Measurements from ENCODE around the gene MTHFD1L. TPM values are rescaled to one million over a fixed set of nuclear protein-coding genes. Genes with fewer than 3 reads are reported as not detected.

Gene MTHFD1L
- total RNA-seq, 6 experiments from 2014 or later, result 67.5 to 88.7 (median 80.9) TPM

- Mint-ChIP-seq H3K9me3 (no peaks in the 10 kb centered on the region), H3K27ac (no peak overlapping the region), H3K36me3 (ENCODE audit: low read depth) (peaks cover 17% of the 10 kb centered on the region), H3K27me3 (ENCODE audit: insufficient read depth) (peaks cover 4% of the 10 kb centered on the region), H3K4me1 (ENCODE audit: low read depth) (peaks cover 39% of the 10 kb centered on the region), H3K4me3 (no peak overlapping the region)
- no peak for TF ChIP-seq CTCF (IDR thresholded peaks at IDR 0.05)
- no peak for DNase-seq
Observed at GRCh38 chr6:150863213-150863928, 2.1 kb upstream of the MTHFD1L start.

- peak overlapping the region; percentile 99 for H3K27ac Mint-ChIP-seq
- H3K27me3 Mint-ChIP-seq (ENCODE audit: insufficient read depth), result peaks cover 7% of the 10 kb centered on the region
- peaks cover 39% of the 10 kb centered on the region for H3K4me1 Mint-ChIP-seq (ENCODE audit: low read depth)
- peak overlapping the region; percentile 92 for H3K4me3 Mint-ChIP-seq
- peaks cover 22% of the 10 kb centered on the region for H3K36me3 Mint-ChIP-seq (ENCODE audit: low read depth)
- H3K9me3 Mint-ChIP-seq, result no peaks in the 10 kb centered on the region
- no peak for DNase-seq
- no peak for TF ChIP-seq CTCF (IDR thresholded peaks at IDR 0.05)
Observed at GRCh38 chr6:150865043-150865405, 478 bp upstream of the MTHFD1L start.

- Mint-ChIP-seq H3K4me1 (ENCODE audit: low read depth) (peaks cover 43% of the 10 kb centered on the region), H3K27ac (peak overlapping the region; percentile 99), H3K4me3 (peak overlapping the region; percentile 99), H3K36me3 (ENCODE audit: low read depth) (peaks cover 24% of the 10 kb centered on the region), H3K27me3 (ENCODE audit: insufficient read depth) (peaks cover 7% of the 10 kb centered on the region), H3K9me3 (no peaks in the 10 kb centered on the region)
- peak; percentile 71 for DNase-seq
- TF ChIP-seq CTCF (IDR thresholded peaks at IDR 0.05), result no peak
Observed at GRCh38 chr6:150866147-150866990, 867 bp downstream of the MTHFD1L start.

GRCh38 chr6:150866991-150867501 is 1.5 kb downstream of the MTHFD1L start:
- Mint-ChIP-seq H3K36me3 (ENCODE audit: low read depth) (peaks cover 25% of the 10 kb centered on the region), H3K27me3 (ENCODE audit: insufficient read depth) (peaks cover 7% of the 10 kb centered on the region), H3K9me3 (no peaks in the 10 kb centered on the region), H3K27ac (peak overlapping the region; percentile 99), H3K4me3 (peak overlapping the region; percentile 99), H3K4me1 (ENCODE audit: low read depth) (peaks cover 39% of the 10 kb centered on the region)
- no peak for TF ChIP-seq CTCF (IDR thresholded peaks at IDR 0.05)
- no peak for DNase-seq

GRCh38 chr6:150868759-150869158 is 3.3 kb downstream of the MTHFD1L start:
- Mint-ChIP-seq H3K4me1 (ENCODE audit: low read depth) (peaks cover 34% of the 10 kb centered on the region), H3K36me3 (ENCODE audit: low read depth) (peaks cover 33% of the 10 kb centered on the region), H3K4me3 (no peak overlapping the region), H3K27ac (no peak overlapping the region), H3K9me3 (no peaks in the 10 kb centered on the region), H3K27me3 (ENCODE audit: insufficient read depth) (peaks cover 6% of the 10 kb centered on the region)
- no peak for DNase-seq
- no peak for TF ChIP-seq CTCF (IDR thresholded peaks at IDR 0.05)
